Neural cell (in vitro differentiated cells): ENCODE results near the gene GASK1A.

Source experiments
- CTCF ChIP-seq: fragments of 450-650 bp; IDR thresholded peaks from 2 replicates; pipeline ENCODE4 v1.5.1; 2014; ENCODE audit warnings: antibody characterized with exemption, mild to moderate bottlenecking, moderate library complexity; ENCODE audit not compliant: poor library complexity, severe bottlenecking
- EZH2 ChIP-seq: fragments of 200-600, 300-800 bp; shearing (Covaris generic), sonication (generic); IDR thresholded peaks from 2 replicates; pipeline ENCODE4 v1.6.1; 2014; ENCODE audit warnings: antibody characterized with exemption, low read length, borderline replicate concordance, mild to moderate bottlenecking; ENCODE audit not compliant: insufficient read depth, poor library complexity, severe bottlenecking
- POLR2AphosphoS5 ChIP-seq: IDR thresholded peaks from 2 replicates; pipeline ENCODE4 v1.6.1; 2012
- RAD21 ChIP-seq: fragments of 450-650 bp; conservative IDR thresholded peaks from 2 replicates; pipeline ENCODE4 v1.6.1; 2014; ENCODE audit warnings: antibody characterized with exemption, mild to moderate bottlenecking, moderate library complexity

- TF ChIP-seq CTCF = no peak
- TF ChIP-seq EZH2 = no peak
- TF ChIP-seq POLR2AphosphoS5 = no peak
- no peak for TF ChIP-seq RAD21
These were observed 67.5 kb downstream of the GASK1A start for GRCh38 chr3:43046583-43046982.
